Measurements from ENCODE around the gene UBE2E1. TPM values are rescaled to one million over a fixed set of nuclear protein-coding genes. Genes with fewer than 3 reads are reported as not detected.

UBE2E1 gene
- polyA plus RNA-seq, 1 experiment, result 134 TPM

DNA sequence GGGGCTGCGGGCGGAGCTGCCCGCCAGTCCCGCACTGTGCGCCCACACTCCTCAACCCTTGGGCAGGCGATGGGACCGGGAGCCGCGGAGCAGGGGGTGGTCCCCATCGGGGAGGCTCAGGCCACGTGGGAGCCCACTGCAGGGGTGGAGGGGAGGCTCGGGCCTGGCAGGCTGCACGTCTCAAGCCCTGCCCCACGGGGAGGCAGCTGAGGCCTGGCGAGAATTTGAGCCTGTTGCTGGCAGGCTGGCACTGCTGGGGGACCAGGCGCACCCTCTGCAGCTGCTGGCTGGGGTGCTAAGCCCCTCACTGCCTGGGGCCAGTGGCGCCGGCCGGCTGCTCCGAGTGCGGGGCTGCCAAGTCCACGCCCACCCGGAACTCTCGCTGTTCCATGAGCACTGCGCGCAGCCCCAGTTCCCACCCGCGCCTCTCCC is 76.7 kb downstream of the UBE2E1 start:
- DNase-seq (ENCODE audit: low read depth, low spot score), result no peak
- ChIA-PET CTCF (interaction anchor here (1.6 kb wide), 1 partner anchor 8 kb away, joined by 3 read pairs; no protein-coding TSS in a partner anchor), POLR2A (no interaction called here)
- no peaks in the 10 kb centered on the region for H3K27me3 ChIP-seq (ENCODE audit: control insufficient read depth, insufficient read depth, low read length)
- H3K9me3 ChIP-seq (ENCODE audit: control insufficient read depth, insufficient read depth, low read length), result peaks cover 8% of the 10 kb centered on the region; the same call in 1 of the 2 replicates
- TF ChIP-seq, protein P1, sequence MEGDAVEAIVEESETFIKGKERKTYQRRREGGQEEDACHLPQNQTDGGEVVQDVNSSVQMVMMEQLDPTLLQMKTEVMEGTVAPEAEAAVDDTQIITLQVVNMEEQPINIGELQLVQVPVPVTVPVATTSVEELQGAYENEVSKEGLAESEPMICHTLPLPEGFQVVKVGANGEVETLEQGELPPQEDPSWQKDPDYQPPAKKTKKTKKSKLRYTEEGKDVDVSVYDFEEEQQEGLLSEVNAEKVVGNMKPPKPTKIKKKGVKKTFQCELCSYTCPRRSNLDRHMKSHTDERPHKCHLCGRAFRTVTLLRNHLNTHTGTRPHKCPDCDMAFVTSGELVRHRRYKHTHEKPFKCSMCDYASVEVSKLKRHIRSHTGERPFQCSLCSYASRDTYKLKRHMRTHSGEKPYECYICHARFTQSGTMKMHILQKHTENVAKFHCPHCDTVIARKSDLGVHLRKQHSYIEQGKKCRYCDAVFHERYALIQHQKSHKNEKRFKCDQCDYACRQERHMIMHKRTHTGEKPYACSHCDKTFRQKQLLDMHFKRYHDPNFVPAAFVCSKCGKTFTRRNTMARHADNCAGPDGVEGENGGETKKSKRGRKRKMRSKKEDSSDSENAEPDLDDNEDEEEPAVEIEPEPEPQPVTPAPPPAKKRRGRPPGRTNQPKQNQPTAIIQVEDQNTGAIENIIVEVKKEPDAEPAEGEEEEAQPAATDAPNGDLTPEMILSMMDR (IDR thresholded peaks at IDR 0.05; ENCODE audit: low read depth, low read length), result no peak
- H3K27ac ChIP-seq (ENCODE audit: low read depth, low read length), result no peak overlapping the region
- H3K4me3 ChIP-seq (ENCODE audit: low read depth, low read length), result no peak overlapping the region

DNA sequence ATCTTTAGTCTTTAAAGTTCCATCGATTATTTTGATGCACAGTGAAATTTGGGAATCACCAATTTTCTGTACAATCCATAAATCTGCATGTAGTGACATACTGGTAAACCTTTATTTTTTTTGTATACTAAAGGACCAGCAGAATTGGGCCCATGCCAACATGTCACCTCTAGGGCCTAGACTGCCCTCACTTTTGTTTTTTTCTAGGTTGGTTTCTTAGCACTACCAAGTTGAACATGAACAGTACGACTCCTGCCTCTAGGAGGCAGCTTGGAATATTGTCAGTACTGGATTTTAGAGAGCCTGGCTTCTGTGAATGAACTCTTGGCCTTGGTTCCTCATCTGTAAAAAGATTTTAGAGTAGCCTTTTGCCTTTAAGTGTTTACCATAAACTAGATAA is 78.7 kb downstream of the UBE2E1 start:
- ChIA-PET POLR2A (interaction anchor here (1.1 kb wide), 1 partner anchor 33 kb away, joined by 3 read pairs; the partner anchor contains the start of genes NKIRAS1 and RPL15), CTCF (no interaction called here)
- no peaks in the 10 kb centered on the region for H3K27me3 ChIP-seq (ENCODE audit: control insufficient read depth, insufficient read depth, low read length)
- TF ChIP-seq, protein P1 (IDR thresholded peaks at IDR 0.05; ENCODE audit: low read depth, low read length), result no peak
- peaks cover 5% of the 10 kb centered on the region; the same call in 1 of the 2 replicates for H3K9me3 ChIP-seq (ENCODE audit: control insufficient read depth, insufficient read depth, low read length)
- no peak overlapping the region for H3K27ac ChIP-seq (ENCODE audit: low read depth, low read length)
- H3K4me3 ChIP-seq (ENCODE audit: low read depth, low read length), result no peak overlapping the region
- DNase-seq (ENCODE audit: low read depth, low spot score), result no peak

DNA sequence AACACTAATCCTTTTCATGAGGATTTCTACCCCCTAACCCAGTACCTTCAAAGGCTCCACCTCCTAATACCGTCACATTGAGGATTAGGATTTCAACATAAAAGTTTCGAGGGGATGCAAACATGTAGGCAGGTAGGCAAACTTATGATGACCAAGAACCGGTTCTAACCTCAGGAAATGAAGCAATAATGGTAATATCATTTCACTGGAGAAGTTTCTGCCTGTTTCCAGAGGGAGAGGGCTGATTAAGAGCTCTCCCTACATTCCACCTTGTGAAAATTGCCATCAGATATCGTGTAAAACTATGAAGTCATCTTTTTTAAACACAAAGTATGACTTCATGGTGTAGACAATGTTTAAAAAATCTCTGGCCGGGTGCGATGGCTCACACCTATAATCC is 79.5 kb downstream of the UBE2E1 start:
- ChIA-PET POLR2A (interaction anchor here (0.6 kb wide), 1 partner anchor 661 kb away, joined by 9 read pairs; no protein-coding TSS in a partner anchor), CTCF (interaction anchor here (0.7 kb wide), 1 partner anchor 51 kb away, joined by 4 read pairs; no protein-coding TSS in a partner anchor)
- H3K4me3 ChIP-seq (ENCODE audit: low read depth, low read length), result no peak overlapping the region
- peaks cover 5% of the 10 kb centered on the region; the same call in 1 of the 2 replicates for H3K9me3 ChIP-seq (ENCODE audit: control insufficient read depth, insufficient read depth, low read length)
- TF ChIP-seq, protein P1 (IDR thresholded peaks at IDR 0.05; ENCODE audit: low read depth, low read length), result no peak
- no peak for DNase-seq (ENCODE audit: low read depth, low spot score)
- H3K27me3 ChIP-seq (ENCODE audit: control insufficient read depth, insufficient read depth, low read length), result no peaks in the 10 kb centered on the region
- no peak overlapping the region for H3K27ac ChIP-seq (ENCODE audit: low read depth, low read length)

DNA sequence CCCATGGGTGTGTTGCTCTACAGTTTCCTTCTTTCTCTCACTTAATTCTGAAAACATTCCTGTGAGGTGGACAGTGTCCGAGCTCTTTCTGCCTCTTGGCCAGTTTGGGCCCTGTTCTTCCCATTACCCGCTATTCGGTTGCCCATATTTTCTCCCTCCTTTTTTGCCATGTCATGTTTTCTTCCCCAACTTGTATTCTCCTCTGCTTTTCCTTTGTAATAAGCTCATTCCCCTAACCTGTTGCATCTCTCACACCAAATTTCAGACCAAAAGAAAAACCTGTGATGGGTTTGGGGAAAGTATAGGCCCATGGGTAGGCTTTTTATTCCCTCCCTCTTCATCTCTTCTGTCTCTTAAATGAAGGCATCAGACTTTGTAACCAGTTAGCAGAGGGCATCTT is 80.6 kb downstream of the UBE2E1 start:
- peaks cover 5% of the 10 kb centered on the region; the same call in 1 of the 2 replicates for H3K9me3 ChIP-seq (ENCODE audit: control insufficient read depth, insufficient read depth, low read length)
- no peaks in the 10 kb centered on the region for H3K27me3 ChIP-seq (ENCODE audit: control insufficient read depth, insufficient read depth, low read length)
- H3K27ac ChIP-seq (ENCODE audit: low read depth, low read length), result no peak overlapping the region
- H3K4me3 ChIP-seq (ENCODE audit: low read depth, low read length), result no peak overlapping the region
- ChIA-PET POLR2A (no interaction called here), CTCF (interaction anchor here (0.6 to 0.8 kb wide), 2 partner anchors 10 to 85 kb away, joined by 3 read pairs; no protein-coding TSS in a partner anchor)
- DNase-seq (ENCODE audit: low read depth, low spot score), result no peak
- TF ChIP-seq, protein P1 (IDR thresholded peaks at IDR 0.05; ENCODE audit: low read depth, low read length), result no peak

DNA sequence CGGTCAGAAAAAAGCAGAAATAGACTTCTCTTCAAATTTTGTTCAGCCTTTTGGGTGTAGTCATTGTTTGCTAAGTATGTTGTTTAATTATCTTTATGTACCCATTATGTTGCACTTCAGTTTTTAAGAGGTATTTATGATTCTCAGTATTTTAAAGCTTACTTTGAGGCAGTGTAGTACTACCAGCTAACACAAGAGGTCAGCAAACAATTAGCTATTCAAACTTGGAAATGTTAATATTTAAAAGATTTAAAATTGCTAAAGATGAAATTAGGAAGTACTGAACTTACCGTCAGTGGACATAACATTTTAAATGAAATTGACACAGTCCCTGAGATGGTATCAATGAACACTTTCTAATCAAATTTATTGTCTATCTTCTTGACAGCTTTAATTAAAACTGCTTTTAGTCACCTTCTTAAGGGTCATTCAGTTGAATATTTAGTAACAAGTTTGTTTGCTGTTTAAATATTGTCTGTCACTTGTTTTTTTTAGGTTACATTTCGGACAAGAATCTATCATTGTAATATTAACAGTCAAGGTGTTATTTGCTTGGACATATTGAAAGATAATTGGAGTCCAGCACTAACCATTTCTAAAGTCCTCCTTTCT is 83.0 kb downstream of the UBE2E1 start:
- Histone ChIP-seq H3K4me3 (ENCODE audit: low read depth, low read length) (no peak overlapping the region), H3K9me3 (ENCODE audit: control insufficient read depth, insufficient read depth, low read length) (no peaks in the 10 kb centered on the region), H3K27me3 (ENCODE audit: control insufficient read depth, insufficient read depth, low read length) (no peaks in the 10 kb centered on the region), H3K27ac (ENCODE audit: low read depth, low read length) (no peak overlapping the region)
- TF ChIP-seq, protein P1 (IDR thresholded peaks at IDR 0.05; ENCODE audit: low read depth, low read length), result peak; percentile 83
- ChIA-PET CTCF (interaction anchor here (0.7 to 4.1 kb wide), 32 partner anchors 10 to 795 kb away, joined by 3 to 38 read pairs (median 4); partner anchors contain the start of genes NKIRAS1 and RPL15), POLR2A (interaction anchor here (1.9 kb wide), 1 partner anchor 28 kb away, joined by 6 read pairs; the partner anchor contains the start of genes NKIRAS1 and RPL15)
- no peak for DNase-seq (ENCODE audit: low read depth, low spot score)

All from AG04450 (cell line).